PFSK-1 (cell line): ENCODE data around the gene TCOF1.

Experiments
- POLR2AphosphoS5 ChIP-seq: IDR thresholded peaks from 2 replicates; pipeline ENCODE4 v1.6.1; 2012; ENCODE audit warnings: low read depth, mild to moderate bottlenecking, control low read depth, low read length, moderate library complexity
- REST ChIP-seq, 2 experiments: IDR thresholded peaks; 2 replicates each; pipeline versions ENCODE4 v1.6.1 to v1.8.0; 2011 to 2012; ENCODE audit warnings: low read depth in 2 of 2, low read length in 2 of 2, control low read depth in 1 of 2, inconsistent platforms in 1 of 2, mild to moderate bottlenecking in 1 of 2, moderate library complexity in 1 of 2; ENCODE audit not compliant: insufficient read depth in 1 of 2
- SIN3A ChIP-seq: IDR thresholded peaks from 2 replicates; pipeline ENCODE4 v1.6.1; 2012; ENCODE audit warnings: mild to moderate bottlenecking, low read length, moderate library complexity, borderline replicate concordance; ENCODE audit not compliant: insufficient read depth
- TAF1 ChIP-seq: IDR thresholded peaks from 2 replicates; pipeline ENCODE4 v1.6.1; 2012; ENCODE audit warnings: low read length, control low read depth, borderline replicate concordance; ENCODE audit not compliant: insufficient read depth

- TF ChIP-seq REST (IDR thresholded peaks at IDR 0.05; ENCODE audit: insufficient read depth in 1 of 2, low read depth in 2 of 2, low read length in 2 of 2) (no peak), TAF1 (no peak), POLR2AphosphoS5 (no peak), SIN3A (no peak)
Measured at GRCh38 chr5:150402901-150403342, 45.4 kb downstream of the TCOF1 start.
